Activated CD4-positive, alpha-beta T cell treated with anti-CD3 and anti-CD28 coated beads for 4 hours (primary cell): ENCODE results near the gene LDB2.

Experiments
- DNase-seq, 2 donors: peaks; one replicate each; pipeline ENCODE4 v3.0.0-alpha.2; 2020

Gene LDB2

DNA sequence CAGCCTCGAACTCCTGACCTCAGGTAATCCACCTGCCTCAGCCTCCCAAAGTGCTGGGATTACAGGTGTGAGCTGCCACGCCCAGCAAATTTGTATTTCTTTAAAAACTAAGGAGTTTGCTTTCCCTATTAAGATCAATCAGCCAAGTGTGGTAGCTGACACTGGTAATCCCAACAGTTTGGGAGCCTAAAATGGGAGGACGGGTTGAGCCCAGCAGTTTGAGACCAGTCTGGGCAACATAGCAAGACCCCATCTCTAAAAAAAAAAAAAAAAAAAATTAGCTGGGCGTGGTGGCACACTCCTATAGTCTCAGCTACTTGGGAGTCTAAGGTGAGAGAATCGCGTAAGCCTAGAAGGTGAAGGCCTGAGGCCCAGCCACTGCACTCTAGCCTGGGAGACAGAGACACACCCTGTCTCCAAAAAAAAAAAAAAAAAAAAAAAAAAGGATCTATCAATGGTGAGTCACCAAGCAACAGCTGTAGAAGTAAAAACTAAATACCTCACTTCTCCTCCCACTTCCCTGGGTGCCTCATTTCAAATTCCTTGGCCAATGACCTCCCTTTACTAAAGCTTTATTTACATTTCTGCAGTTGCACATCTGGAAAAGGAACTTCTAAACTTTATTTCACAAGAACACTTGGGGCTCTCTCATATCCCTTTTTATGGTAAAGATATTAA is 54.5 kb downstream of the LDB2 start:
- no peak for DNase-seq

DNA sequence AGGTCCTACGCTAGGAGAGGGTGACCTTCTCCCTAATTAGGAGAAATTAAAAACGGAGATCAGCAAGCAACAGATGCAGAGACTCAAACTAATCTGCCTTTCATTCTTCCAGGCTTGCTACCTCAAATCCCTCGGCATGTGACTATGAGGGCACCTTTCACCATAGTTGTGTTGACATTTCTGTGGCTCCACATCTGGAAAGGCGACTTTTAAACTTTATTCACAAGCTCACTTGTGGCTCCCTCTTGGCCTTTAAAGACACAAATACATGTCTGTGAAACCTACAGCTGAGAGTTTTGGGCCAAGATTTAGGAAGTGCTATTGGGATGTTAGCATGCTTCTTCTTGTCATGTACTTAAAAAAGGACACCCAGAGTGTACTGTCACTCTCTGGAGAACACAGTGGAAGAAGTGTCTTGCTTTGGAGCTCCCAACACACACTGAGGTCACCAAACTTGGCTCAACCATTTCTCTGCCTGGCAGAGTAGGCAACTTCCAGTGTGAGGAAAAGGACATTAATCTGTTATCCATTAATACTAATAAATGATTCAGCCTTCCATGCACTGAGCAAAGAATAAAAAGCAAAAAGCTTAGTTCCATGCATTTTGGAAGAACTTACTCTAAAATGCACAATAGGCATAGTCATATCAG is 60.1 kb downstream of the LDB2 start:
- no peak for DNase-seq

DNA sequence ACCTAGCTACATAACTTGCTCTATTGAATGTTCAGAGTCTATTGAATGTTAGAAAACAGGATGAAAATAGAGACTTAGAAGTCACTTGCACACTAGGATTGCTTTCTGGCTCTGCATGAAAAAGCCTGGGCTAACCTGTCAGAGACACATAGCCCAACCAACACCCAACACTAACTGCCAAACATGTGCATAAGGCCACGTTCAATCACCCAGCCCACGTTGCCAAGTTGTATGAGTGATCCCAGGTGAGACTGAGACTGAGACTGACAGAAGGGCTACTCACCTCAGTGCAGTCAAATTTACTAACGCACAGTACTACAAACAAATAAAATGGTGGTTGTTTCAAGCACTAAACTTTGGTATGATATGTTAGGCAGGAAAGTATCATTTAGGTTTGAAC is 61.0 kb downstream of the LDB2 start:
- DNase-seq = no peak

DNA sequence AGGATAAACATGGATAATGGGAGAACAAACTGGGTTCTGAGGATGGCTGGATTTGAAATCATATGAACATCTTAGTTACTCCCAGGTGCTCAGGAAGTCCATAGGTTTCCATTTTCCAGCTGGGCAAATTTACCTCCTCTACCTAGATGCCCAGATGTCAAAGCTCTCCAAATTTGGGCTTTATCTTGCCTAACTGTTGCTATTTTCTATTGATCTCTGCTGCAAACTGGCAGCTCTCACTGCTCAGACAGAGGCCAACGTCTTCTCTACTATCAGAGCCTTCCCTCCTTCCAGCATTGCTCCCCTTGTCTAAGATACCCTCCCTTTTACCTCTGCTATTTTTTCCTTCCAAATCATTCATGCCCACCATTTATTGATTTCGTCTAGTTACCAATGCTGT is 62.1 kb downstream of the LDB2 start:
- no peak for DNase-seq

DNA sequence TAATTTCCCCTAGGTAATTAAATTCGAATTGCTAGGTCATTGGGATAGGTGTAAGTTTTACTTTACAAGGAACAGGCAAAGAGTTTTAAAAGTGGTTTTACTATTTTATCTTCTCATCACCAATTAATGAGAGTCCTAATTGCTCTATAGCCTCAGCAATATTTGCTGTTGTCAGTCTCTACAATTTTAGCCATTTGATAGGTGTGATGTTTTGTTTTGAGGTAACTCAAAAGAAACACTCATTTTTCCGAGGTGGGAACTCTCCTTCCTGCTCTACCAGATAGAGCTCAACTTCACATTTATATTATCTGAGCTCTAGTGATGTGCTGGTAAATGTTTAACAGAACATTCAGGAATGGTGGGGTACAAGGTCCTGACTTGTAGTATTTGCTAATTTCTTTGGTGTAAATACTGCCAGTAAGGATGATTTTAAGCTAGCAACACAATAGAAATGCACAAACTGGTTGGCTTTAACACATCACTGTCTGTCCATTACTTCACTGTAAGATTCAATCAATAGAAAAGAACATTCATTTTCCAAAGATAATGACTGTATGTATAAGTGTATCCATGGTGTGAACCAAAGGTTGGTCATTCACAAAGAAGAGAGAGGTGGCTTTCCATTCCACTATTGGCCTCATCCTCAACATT is 62.7 kb downstream of the LDB2 start:
- no peak for DNase-seq

DNA sequence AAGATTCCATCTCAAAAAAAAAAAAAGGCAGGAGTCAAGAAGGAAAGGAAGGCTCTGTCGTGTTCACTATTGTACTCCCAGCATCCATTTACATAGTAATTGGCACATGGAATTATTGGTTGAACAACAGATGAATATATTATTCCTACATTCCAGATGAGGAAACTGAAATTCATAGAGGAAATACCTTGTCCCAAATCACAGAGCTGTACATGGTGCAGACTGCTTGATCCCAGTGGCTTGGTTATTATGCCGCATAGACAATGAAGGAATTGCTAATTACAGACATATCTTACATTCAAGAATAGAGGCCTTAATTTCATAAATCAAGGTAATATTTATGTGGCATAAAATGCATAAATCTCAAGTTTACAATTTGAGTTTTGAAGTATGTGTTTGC is 63.6 kb downstream of the LDB2 start:
- DNase-seq = no peak

DNA sequence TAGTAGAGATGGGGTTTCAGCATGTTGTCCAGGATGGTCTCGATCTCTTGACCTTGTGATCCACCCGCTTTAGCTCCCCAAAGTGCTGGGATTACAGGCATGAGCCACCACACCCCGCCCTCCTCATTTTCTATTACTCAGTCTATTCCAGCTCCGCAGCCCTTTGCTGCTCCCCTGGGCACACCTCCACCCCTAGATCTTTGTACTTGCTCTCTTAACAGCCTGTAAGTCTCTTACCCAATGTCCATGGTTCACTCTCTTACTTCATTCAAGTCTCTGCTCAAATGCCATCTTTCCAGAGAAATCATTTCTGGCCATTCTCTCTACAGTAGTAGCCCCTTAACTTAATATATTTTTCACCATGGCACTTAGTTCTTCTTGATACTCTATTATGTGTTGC is 64.7 kb downstream of the LDB2 start:
- no peak for DNase-seq

DNA sequence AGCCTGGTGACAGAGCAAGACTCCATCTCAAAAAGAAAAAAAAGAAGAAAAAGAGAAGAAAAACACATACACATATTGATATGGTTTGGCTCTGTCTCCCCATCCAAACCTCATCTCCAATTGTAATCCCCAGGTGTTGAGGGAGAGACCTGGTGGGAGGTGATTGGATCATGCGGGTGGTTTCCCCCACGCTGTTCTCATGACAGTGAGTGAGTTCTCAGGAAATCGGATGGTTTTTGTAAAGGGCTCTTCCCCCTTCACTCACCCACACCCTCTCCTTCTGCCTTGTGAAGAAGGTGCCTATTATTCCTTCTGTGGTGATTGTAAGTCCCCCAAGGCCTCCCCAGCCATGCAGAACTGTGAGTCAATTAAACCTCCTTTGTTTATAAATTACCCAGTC is 68.4 kb downstream of the LDB2 start:
- DNase-seq = no peak

DNA sequence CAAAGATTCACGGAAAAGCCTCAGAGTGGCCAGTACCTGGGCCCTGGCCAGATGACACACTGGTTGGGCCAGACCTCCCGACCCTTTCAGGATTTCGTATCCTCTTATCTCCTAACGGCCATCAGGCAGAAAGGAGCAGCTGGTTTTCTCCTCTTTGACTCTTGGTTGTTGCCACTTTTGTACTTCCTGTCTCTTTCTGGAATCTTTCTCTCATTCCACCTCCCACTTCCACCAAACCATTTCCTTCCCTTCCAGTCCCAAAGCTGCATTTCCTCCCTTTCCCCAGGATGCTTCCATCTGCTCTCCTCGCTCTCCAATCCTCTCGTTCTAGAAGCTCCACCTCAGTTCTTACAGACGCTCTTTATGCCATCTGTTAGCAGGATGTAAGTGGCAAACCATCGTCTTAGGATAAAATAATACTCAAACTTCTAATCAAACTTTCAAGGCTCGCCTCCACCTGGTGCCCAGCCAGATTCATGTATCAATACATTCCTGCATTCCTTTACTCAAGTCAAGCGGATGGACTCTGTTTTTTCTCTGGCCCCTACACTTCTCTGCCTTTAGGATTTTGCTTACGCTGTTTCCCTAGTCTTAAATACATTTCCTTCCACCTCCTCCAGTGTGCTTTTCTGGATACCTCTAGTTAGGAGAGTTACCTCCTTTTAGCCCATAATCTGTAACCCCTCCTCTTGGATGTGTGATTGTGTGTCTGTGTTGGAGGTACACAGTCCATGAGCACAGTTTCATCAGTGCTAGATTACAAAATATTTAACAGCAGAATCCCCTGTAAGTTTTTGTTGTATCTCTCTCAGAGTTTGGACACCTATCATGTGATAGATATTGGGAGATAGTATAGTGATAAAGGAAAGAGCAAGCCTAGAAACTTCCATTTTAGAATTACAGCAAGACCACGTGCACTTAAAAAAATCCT is 70.4 kb downstream of the LDB2 start:
- no peak for DNase-seq

DNA sequence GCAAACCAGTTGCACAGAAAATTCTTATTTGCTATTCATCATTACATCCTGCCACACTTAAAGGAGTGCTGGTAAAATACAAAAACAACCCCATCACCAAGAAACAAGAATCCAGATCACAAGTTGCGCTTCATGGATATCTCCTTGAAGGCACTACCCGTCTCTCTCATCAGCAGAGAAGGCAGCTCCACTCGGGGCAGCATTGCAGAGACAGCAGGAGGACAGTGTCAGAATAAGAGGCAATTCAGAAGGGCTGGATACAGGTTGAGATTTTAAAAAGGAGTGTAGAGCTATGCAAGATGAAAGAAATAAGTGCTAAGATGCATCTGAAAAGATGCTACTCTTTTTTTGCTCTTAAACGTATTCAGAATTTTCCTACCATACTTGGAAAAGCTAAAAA is 71.4 kb downstream of the LDB2 start:
- DNase-seq = no peak

DNA sequence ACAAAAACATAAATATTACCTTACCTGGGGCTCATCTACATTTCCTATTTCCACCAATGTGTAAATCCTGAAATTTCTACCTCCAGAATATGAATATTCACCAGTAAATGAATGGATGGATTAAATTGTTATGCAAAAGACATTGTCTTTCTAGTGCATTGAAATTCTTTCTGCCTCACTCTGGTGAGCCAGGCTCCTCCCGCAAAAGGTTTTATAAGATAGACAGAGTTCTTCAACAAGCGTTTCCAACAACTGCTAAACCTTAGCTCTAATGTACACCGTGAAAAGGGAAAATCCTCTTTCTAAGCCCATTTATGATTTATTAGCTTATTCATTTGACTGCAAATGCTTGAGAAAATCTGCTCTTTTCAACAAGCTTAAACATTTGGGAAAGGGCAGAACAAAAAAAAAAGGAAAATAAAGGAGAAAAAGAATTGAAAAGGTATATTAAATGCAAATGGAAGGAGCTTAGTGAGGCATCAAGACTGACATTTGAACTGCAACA is 72.0 kb downstream of the LDB2 start:
- DNase-seq = no peak

DNA sequence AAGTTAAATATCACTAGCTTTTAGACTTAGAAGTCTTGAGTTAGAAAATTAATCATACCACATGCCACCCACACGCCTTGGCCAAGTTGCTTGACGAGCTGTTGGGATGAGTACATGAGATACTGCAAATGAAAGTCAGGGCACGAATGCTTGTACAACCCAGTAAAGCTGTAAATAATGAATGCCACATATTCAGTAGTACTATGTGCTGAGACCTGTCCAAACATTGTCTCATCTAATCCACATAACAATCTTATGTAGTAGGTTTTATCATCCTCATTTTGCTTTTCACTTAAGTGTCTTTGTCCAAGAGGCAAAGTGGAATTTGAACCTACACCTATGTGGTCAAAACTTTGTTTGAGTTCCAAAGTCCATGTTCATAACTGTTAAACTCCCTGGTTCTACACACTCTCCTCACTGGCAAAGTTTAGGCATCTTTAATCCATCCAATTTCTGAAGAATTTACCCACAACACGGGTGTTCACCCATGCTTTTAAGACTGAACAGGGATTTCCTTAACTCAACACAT is 74.1 kb downstream of the LDB2 start:
- DNase-seq = no peak

DNA sequence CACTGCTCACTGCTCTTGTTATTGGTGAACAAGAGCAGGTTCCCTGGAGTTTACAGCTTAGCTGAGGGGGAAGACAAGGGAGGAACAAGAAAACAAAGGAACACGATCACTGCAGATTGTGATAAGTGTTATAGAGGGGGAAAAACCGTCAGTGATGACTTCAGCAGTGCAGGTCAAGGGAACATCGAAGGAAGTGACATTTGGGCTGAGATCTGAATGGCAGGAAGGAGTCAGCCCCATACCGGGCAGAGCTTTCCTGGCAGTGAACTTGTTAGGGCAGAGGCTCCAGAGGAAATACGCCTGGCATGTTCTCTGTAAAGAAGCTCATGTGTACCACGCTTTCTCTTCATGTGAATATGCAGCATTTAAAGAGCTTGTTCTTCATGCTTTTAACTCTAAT is 78.1 kb downstream of the LDB2 start:
- DNase-seq = no peak

DNA sequence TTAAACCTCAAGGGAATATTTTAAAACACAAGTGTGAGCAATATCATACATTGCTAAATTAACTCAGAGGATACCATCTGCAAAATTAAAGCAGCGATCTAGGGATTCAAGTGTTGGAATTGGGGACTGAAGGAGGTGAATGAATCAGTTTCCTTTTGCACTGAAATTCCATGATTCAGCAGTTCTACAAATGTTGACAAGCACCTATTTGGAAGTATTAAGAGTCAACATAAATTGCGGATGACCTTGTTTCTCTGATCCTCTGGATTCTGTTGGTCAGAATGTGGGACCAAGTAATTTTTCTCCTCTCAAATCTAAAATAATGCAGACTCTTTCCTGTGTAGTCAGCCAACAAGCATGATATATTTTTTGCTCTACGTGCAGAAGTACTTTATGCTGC is 78.8 kb downstream of the LDB2 start:
- DNase-seq = no peak

DNA sequence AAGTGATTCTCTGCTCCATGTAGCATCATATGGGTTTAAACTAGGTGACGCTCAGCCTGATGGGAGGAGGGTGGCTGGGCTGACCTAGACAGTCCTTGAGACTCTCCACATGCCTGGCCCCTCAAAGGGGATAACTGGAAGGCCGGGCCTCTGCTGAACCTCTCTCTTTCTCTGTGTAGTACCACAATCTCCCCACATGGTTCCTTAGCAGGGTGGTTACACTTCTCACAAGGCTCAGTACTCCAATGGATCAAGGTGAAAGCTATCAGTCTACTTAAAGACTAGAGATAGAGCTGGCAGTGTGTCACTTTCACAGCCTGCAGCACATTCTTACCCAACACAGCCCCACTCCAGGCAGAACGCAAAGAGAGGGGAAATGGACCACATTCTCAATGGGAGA is 80.4 kb downstream of the LDB2 start:
- no peak for DNase-seq

DNA sequence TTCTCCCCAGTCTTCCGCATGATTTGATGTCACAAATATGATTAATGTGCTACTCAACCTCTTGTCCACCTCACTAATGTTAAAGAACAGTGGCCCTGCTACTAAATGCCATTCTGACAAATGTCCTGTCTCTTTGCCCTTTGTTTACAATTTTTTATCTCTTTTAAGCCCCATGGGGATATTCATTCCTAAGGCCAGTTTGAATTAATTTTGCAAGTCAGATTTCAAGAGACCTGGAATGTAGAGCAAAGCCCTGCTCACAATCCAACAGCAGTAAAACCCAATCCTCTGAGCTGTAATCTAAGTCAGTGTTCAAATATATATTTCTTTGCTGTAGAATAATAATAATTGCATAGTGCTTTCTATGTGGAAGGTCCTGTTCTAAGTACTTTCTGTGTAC is 81.2 kb downstream of the LDB2 start:
- DNase-seq = no peak

DNA sequence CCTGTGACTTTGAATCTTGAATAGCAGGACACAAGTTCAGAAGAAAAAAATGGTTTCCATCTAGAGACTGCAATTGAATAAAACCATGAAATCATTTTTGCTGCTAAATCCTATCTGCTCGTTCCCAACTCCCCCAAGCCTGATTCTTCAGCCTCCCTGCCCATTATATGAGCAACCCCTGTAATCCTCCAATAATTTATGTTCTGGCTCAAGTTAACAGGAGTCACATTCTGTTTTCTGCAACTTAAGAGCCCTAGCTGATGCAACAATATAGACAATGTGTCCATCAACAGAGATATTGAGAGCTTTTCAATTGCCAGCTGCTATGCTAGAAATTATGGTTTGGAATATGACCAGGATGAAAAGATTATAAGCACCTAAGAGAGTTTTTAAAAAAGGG is 84.1 kb downstream of the LDB2 start:
- DNase-seq = no peak

DNA sequence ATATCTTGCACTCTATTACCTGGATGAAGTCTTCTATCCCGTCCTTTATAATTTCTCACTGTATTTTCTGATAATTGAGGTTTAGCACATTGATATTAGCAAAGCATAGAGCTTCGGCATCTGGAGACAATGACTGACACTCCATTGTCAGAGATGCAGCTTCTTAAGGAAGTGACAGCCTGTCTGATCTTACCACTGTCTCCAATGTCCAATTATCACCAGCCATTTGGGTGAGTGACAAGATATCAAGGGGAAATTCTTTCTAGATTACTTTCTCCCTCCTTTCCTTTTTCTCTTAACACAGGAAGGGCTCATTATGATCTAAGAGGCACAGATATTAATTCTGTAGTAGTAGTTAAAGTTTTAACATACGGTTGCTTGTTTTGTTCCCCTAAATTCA is 86.4 kb downstream of the LDB2 start:
- no peak for DNase-seq

DNA sequence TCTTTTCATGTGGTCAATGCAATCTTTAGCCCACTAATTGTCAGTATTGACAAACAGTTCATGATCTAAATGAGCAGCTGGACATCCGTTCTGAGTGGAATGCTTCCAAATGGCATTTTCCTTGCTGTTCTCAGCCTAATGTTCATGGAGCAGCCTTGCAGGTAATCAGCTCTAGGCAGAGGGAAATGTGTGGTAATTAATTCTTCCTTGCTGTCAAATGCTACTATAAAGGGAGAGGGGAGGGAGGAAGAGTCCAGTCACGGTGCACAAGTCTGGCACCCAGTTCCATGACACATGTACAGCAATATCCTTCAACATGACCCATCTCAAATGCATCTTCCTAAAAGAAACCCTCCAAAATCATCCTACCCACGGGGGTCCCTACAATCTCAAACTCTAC is 88.5 kb downstream of the LDB2 start:
- DNase-seq = no peak

DNA sequence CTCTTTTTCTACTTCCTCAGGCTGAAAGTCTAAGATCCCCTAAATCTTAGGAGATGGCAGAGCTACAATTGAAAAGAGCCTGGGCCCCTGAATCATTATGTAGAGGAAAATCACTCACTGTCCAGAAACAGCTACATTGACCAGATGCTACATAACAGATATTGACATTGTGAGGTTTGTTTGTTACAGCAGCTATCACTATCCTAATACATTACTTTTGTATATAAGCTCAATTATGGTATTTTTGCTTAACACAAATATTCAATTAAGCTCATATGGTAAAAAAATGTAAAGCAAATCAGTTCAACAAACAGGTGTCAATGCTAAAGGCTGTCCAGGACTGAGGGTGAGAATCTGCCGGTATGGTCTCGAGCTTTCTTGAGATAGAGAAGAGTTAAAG is 89.4 kb downstream of the LDB2 start:
- no peak for DNase-seq

DNA sequence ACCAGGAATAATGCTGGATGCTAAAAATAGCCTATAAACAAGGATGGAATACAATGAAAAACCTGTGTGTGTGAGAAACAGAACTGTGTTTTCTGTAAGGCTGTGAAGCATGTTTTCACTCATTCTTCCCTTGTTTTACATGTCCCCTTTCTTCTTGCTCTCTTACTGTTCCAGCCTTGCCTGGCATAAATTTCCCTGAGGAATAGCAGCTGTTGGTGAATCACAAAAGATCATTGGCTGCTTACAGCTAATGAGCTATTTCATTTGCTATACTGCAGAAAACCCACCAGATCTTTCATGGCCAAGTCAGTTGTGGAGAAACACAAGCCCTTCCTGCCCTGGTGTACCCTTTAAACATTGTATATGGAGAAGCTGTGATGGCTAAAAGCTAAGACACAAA is 91.1 kb downstream of the LDB2 start:
- DNase-seq = no peak

DNA sequence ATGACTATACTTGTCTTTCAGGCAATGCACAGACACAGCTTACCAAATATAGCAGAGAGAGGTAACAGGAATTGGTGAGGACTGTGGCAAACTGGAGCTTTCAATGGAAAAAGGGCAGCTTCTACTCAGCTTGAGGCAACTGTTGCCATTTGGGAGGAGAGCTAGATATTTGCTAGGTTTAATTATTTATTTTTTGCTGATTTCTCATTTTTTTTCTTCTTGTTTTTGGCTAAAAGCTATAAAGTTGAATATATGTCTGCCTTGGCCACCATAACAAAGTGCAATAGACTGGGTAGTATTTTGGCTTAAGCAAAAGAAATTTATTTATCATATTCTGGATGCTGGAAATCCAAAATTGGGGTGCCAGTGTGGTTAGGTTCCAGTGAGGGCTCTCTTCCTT is 93.9 kb downstream of the LDB2 start:
- no peak for DNase-seq

DNA sequence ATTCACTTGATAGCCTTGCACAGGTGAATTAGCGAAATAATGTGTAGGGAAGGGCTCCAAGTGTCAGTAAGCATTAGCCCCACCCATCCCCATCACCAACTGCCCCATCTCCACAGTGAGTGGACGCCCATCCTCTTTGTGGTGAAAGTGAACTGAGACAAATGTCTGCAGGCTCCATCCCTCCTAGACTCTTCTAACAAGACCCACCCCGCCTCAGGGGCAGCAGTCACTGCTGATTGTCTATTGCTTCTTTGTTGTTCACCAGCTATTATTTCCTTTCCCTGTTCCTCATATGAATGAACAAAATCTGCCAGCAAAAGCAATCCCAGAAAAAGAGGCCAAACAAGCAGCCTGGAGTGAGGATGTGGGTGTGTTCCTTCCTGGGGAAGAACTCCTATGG is 96.4 kb downstream of the LDB2 start:
- DNase-seq = no peak
